NT2/D1 (cell line): ENCODE data around the gene BCL2L11.

ENCODE experiments used
- SUZ12 ChIP-seq: IDR thresholded peaks from 2 replicates; pipeline ENCODE4 v1.6.1; 2011; ENCODE audit not compliant: insufficient read length, insufficient read depth; ENCODE audit errors: extremely low read depth
- YY1 ChIP-seq: IDR thresholded peaks from 2 replicates; pipeline ENCODE4 v1.6.1; 2011; ENCODE audit not compliant: insufficient read length, insufficient read depth

DNA sequence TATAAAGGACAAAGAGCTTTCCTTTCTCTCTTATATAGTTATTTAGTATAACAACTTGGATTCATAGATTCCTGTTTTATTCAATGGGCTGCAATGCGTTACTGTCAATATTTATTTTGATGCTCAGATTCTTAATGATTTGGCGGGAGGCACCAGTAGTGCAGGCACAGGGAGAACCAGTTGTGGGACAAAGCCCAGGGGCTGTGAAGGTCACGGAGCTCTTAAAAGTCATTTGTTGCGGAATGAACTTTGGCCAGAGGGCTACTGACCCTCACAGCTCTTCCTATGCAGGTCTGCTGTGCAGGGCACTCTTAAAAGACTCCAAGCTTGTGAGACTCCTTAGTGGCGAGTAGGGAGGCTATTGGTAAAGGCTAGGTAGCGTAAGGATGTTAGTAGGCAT lies 34.0 kb downstream of the BCL2L11 start:
- TF ChIP-seq SUZ12 (no peak), YY1 (no peak)
